Activated CD4-positive, alpha-beta T cell treated with anti-CD3 and anti-CD28 coated beads, Interleukin-2, Interleukin-4, amounts not matched to agents 100 ng/mL and 50 ng/mL, durations not matched to agents 16 hours and 8 hours (primary cell): ENCODE measurements around the gene OTOG.

Experiments
- DNase-seq: peaks from one replicate; pipeline ENCODE4 v3.0.0-alpha.2; 2020; ENCODE audit warnings: low spot score

Gene OTOG

DNA sequence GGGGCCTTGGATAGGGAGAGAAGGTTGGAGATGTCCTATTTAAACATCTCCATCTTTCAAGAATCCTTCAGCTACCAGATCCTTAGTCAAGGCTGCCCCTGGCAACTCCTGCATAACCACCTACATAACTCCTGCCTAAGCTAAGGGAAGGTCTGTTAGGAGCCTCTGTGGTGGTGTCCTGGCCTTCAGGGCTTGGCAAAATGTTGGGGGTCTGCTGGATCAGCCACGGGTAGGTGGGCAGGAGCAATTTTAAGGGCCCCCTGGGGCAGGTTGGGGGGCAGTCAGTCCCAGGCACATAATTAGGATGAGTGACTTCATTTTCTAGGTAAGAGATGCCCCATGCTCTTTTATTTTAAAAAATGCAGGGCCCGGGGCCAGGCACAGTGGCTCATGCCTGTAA lies 28.7 kb upstream of the OTOG start:
- DNase-seq, result no peak

DNA sequence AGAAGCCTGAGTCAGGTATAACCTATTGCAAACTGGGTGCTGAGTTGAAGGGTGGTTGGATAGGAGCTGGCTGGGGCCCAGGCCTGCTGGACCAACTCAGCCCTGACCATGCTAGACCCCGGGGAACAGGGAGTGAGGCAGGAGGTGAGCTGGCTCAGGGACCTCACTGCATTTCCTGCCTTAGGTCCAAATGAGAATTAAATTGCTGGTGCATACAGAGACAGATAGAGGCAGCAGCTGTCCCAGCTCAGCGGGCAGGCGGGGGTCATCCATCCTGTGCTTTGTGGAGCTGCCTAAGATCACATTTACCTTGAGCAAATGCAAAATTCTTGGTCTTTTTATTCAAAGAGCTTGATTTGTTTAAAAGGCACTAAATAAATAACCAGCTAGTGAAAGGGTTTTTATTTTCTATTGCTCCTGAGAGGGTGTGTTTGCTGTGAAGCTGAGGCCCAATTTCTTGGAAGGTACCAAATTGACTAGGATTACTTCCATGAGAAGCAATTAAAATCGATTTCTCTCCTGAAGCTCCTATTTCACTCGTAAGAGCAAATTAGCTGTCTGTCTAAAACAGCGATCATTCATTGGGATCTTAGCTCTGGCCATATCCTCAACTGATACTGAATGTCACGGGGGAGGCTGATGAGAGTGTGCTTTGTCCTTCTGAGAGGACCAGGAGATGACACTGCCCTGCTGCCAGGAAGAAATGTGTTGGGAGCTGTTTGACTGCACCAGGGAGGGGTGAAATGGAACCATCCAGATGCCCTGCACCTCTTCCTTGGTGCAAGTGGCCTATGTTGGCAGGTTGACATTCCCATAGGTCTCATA lies 27.8 kb upstream of the OTOG start:
- DNase-seq, result no peak

DNA sequence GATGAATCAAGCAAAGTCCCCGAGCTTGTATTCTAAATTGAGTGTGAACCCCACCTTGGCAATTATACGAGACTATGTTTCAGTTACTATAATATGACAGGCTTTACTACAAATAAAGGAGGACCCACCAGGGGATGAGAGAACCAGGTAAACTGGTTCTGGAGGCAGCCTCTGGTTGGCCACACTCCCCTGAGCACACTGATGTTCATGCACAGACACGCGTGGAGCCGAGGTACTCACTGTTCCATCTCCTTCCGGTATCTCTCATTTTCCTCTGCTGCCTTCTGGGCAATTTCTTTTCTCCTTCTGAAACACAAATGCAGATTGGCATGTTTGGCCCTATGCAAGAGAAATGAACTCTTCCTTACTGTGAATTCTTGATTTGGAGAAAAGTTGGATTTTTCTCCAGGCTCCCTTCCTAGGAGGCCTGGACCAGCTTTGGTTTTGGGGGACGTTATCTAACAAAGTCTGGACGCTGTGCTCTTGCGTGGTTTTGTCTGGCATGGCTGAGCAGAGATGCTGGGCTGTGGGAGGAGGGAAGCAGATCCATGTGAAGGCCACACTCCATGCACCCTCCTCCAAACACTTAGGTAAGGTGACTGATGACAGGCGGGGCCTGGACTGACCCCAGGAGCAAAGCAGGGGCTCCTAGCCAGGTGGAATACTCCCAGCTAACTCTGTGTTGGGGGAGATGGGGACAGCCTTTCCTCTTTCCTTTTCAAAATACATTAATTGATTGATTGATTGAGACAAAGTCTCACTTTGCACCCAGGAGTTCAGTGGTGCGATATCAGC lies 25.8 kb upstream of the OTOG start:
- no peak for DNase-seq

DNA sequence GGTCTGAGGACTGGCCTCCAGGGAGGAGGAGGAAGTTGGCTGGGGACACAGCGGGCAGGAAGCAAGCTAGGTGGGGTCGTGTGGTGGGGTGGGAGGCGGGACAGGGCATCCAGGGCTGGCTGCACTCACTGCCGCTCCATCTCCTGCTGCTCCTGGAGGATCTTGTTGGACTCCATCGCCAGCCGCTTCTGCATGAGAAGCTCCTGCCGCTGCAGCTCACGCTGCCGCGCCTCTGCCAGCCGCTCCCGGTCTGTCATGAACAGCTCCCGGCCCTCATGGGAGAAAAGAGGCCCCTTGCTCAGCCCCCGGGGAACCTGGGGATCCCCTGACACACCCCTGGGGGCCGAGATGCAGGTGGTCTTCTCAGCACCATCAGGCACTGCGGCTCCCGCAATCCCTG lies 24.4 kb upstream of the OTOG start:
- DNase-seq, result no peak

DNA sequence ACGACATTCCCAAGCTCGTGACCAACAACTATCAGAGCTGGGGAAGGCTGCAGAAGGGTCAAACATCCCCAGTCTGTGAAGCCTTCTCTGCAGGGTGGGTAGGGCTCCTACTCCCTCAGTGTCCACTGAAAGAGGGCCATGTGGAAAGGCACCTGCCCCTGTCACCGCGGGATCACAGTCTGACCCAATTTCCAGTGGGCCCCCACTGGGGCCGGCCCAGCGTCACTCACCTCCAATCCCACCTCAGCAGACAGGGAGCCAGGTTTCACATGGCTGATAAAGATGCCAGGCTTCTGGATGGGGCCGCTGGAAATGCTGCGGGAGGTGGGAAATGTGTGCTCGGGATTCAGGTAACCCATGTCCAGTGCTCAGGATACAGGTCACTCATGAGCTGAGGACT lies 22.8 kb upstream of the OTOG start:
- no peak for DNase-seq

DNA sequence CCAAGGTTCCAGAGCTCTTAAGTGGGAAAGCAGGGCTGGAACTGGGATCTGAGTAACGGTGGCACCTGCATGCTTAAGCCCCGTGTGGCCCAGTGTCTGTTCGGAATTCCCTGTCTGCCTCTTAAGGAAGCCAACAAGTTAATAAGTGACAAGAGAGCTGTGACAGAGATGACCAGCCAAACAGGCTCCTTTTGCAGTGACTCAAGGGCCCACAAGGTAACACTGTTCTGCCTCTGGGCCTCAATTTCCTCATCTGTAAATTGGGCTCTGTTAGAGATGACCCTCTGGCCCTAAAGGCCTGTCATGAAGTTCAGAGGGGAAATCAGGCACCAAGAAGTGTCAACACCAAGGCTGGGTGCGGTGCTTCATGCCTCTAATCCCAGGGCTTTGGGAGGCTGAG lies 21.5 kb upstream of the OTOG start:
- no peak for DNase-seq

DNA sequence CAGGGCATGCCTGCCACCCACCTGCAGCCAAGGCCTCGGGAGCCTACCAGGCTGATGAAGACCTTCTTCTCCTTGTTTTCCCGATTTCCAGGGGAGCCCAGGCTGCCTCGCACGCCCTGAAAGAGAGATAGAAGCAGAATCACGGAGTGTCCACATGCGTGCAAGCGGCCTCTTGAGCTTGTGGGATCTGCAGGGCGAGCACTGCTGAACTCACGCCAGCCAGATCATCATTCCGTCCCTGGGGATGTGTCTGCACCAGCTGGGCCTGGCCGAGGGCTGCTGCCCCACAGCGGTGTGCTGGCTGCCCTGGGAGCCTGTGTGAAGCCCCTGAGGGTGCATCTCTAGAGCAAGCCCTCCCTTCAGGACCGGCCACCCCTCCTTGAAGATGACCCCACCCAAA lies 20.7 kb upstream of the OTOG start:
- DNase-seq, result no peak

DNA sequence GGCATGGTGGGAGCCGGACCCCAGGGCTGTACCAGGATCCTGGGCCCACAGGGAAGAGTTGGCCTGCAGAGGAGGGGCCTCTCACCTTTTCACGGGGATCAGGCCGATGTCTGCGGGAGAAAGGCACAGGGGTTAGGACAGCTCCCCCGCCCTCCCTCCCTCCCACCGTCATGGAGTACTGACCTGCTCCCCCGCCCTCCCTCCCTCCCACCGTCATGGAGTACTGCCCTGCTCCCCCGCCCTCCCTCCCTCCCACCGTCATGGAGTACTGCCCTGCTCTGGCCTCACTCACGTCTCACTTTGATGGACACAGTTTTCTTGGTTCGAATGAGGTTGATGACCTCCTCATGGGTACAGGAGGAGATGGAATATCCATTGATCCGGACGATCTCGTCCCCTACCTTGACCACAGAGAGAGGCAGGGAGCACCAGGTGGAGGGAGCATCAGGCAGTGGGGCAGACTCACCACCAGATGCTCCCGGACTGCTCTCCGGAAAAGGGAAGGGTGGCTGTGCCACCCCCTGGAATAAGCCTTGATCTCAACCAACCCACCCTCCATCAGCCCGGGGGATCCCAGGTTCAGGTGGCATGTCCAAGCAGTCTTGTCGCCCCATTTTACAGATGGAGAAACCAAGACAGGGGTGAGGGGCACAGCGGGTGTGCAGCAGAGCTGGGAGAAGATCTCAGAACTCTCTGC lies 20.0 kb upstream of the OTOG start:
- no peak for DNase-seq

DNA sequence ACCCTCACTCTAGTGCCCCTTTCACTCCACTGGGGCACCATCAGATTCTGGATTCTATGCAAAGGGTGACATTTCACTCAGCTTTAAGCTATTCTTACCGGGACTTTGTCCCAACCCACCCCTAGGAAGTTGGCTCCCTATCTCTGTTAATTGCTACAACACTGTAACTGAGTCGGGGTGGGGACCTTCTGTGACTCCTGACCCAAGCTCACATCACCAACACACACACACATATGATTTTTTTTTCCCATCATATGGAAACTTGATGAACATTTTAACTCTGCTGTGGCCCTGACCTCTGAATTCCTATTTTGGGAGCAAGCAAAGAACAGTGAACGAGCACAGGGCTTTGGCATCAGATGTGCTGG lies 19.4 kb upstream of the OTOG start:
- DNase-seq, result no peak

DNA sequence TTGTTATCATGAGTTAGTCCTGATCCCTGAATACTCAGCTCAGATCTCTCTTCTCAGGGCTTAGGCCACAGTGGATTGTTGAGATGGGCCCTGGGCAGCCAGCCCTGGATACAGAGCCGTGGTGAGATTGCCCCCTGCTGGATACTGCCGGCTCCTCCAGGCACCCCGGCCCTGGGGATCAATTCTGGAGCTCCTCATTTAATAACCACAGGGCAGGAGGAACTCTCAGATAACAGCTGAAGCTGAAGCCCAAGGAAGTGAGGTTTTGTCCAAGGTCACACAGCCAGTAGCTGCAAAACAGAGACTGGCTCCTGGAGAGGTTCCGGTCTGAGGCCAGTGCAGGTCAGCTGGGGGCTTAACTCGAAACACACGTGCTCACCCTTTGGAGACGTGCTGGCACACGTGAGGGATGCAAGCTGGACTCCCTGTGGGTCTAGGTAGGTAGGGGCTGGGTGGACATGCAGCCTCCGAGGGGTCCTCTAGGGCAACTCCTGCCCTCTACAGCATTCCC lies 18.8 kb upstream of the OTOG start:
- DNase-seq, result peak; percentile 31

DNA sequence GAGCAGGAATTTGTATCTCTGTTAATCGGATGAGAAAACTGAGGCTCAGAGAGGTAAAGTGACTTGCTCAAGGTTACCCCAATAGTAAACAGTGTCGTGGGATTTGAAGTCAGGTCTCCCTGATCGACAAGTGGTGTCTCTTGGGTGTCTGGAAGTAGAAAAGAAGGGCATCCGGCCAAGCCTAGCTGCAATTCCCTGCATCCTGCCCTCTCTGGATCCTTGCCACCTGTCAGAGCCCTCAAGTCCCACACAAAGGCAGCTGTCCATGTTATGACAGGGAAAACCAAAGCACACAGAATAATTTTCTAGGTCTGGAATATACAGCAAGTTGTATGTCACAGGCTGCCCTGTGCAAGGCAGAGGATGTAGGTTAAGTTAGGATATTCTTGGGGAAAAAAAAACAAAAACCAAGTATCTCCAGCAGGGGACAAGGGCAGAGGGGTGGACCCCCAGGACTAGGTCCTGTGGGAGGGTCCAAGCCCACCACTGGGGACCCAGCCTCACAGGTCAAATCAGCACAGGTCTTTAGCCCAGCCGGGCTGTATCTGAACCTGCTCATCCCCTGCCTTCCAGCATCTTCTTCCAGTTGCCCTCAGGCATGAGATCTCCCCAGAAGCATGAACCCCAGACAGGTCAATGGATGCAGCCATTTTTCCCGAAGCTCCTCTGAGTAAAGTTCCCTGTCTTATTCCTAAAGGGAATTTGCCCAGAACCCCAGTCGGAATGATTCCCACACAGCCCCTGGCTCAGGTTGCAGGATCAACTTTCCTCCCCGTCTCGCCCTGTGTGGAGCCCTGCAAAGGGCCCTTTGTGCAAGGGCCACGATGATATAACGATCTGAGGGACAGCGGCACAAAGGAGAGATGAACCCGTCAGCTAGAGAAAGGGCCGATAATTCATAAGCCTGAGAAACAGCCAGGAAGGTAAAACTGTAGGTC lies 17.9 kb upstream of the OTOG start:
- DNase-seq, result no peak

DNA sequence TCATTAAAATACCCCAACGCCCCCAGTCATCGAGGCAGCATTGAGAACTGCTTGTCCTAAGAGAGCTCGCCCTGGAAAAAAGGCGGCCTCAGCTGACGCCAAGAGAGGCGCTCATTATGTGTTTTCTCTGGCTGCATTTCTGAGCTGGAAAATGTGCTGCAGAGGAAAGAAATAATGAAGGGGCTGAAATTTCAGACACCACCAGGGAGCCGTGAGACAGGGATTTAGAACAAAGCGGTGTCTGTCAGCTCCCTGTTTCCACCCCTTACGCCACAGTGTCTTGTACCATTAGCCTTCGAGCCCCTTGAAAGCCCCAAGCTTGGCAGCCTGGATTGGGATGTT lies 17.2 kb upstream of the OTOG start:
- DNase-seq, result no peak

DNA sequence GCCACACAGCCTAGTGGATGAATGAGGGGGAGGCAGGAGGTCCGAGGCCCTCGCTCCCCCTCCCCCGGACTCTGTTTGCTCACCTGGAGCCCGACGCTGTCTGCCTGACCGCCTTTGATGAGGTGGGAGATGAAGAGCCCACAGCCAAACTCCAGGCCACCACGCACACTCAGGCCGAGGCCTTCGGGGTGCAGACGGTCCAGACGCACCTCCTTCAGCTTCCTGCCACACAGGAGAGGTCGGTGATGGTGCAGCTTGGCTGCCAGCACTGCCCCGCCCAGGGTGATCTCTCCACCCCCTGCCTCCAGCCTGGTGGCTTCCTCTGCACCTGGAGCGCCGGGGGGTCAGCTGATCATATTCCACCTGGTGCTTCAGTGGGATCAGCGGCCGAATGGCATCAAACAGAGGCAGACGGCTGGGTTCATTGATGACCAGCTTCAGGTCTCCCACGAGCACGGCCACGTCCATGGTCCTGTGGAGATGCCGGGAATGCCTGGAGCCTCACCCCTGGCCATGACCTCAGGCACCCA lies 15.9 kb upstream of the OTOG start:
- DNase-seq, result no peak

DNA sequence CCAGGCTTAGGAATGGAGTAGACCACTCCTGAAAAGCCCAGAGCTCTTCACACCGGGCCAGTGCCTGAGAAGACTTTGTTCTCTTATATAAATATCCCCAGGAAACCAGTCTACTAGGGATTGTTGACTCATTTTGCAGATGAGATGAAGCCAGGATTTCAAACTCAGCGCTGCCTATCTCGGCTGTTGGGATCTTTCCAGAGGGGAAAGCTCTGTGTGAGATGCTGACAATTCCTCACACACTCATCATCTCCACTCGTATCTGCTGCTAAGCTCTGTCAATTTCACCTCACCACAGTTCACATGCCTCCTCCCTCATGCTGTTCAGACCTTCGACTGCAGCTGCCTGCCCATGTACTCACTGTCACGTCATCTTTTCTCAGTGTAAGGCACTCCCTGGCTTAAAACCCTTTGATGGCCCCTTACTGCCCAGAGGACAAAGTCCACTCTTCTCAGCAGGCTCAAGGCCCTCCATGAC lies 15.4 kb upstream of the OTOG start:
- no peak for DNase-seq

DNA sequence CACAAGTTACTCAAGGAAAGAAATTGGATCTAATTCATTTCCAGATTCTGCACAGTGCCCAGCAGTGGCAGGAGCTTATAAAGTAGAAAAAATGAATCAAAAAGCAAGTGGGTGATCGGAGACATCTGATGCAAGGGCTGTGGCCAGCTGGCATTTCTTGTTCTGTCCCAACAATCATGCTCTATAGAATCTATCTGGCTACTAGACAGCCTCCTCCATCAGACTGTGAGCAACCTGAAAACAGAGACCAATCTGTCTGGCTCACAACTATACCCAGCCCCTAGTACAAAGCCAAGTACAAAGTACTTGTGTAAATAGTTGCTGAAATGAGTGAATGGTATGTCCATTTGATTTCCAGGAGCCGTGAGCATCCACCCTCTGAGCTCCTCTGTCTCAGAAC lies 14.3 kb upstream of the OTOG start:
- no peak for DNase-seq

DNA sequence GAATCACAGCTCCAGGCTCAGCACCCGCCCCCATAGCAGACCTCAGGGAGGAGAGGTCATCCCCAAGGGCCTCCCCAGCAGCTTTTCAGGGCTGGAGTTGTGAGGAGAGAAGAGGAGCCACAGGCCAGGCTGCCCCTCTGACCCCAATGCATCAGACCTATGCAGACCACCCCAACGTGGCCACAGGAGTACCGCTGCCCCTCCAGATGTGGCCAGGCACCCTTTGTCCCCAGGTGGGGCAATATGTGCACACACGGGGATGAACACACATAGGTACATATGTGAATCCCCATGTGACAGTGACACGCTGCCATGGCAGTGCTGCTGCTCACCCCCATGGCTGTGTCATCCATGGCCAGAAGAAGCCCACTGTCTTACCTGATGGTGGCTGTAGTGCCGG lies 13.7 kb upstream of the OTOG start:
- DNase-seq, result no peak

DNA sequence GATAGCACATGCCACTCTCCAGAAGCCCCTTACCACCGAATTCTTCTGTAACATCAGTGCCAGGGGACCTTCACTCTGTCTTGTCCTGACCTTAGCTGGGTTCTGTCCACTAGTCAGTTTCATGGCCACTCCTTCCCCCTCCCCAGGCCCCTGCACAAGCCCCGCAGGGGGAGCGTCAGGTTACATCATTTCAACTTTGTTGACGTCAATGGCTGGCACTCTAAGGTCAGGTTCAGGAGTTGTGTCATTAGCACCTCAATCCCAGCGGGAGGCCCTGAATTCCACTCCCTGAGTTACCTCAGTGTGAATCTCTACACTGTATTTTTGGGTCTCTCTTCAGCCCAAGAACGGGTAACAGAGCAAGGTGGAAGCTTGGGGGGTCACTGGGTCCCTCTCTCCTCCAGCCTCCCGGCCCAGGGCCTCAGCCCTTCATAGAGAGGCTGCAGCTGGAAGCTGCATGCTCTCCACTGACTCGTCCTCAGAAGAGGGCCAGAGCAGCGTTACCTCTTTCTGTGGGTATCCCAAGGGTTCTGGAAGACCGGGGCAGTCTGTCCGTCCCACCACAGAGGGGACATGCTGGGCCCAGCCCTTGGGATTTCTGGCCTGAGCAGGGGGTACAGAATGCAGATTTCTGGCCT lies 13.2 kb upstream of the OTOG start:
- no peak for DNase-seq

DNA sequence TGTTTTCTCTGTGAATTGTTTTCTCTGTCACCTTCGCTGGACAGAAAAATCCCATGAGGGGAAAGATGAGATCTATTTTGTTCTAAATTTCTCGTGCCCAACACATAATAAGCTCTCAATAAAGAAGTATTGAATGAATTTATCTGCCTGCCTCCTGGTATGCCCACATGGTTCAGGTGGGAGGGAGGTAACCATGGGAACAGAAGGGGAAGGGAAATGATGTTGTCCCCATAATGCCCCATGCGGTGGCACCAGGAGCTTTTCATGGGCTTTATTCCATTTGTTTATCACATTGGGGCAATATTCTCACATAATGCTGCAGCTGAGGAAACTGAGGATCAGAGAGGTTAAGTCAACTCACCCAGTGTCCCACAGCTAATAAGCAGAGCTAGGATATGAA lies 11.6 kb upstream of the OTOG start:
- no peak for DNase-seq

DNA sequence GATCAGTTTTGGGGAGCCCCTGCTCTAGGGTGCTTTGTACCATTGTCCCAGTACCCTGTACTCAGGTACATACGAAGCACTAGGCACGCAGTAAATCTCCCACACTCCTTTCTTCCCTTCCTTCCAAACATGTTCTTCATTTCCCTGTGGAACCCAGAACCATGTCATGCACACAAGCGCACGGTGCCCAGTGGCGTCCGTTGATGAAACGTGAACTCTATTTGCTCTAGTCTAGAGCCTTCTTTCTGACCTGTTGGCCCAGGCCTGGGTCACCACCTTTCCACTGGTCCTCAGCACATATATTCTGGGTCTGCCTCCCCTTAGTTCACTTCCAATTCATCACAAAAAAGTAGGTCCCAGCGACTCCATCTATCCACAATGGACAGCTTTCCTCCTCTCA lies 9.8 kb upstream of the OTOG start:
- no peak for DNase-seq

DNA sequence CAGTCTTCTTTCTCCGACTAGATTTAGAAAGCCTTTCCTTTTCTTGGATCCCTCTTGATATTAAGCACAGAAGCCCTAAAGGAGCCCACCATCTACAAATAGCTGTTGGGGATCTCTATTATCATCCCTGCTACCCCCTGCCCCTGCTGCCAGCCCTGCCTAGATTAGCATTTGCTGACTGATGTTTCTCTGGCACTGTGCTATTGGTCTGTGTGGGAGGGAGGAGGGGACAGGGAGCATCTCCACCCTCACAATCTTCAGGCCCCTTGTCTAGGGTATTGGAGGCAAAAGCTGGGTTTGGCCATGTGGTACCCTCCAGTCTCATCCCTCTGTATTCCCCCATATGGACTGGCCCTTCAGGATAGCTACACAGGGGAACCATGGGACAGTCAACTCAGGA lies 9.0 kb upstream of the OTOG start:
- DNase-seq, result no peak

DNA sequence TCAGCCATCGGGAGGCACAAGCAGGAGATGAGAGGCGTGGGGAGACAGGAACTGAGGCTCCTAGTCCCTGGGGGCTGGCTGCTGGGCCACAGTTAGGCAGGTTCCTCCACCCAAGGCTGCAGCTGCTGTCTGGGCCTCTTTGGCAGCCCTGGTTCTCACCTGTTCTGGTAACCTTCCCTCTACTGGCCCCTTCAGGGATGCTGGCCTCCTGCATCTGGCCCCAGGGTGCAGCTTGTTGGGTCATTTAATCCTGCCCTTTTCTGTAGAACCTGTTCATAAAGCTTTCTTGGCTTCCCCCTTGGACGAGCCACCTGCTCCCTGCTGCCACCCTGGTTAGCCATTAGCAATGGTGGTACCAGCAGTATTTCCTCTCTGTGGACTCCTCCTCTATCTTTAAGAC lies 8.3 kb upstream of the OTOG start:
- no peak for DNase-seq
